ENCODE data around the gene AUTS2.

Gene AUTS2

DNA sequence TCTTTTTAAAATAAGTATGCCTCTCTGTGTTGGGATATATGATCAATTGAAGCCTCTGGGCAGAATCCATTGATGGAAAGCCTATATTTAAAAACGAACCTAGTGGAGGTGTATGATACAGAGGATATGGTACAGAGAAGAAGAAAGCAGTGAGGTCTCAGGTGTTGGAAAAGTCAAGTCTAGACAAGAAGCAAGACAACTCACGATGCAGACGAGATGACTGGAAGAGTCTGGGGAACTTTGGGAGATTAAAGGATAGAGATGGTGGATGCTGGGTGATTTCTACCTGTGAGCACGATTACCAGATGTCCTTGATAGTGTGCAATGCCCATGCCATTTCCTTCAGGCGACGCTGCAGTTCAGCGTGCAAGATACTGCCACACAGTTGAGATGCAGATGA lies 1009.0 kb downstream of the AUTS2 start:
- H3K27me3 ChIP-seq (ENCODE audit: insufficient read depth, low read depth, severe bottlenecking): no peaks in the 10 kb centered on the region
- DNase-seq: no peak

DNA sequence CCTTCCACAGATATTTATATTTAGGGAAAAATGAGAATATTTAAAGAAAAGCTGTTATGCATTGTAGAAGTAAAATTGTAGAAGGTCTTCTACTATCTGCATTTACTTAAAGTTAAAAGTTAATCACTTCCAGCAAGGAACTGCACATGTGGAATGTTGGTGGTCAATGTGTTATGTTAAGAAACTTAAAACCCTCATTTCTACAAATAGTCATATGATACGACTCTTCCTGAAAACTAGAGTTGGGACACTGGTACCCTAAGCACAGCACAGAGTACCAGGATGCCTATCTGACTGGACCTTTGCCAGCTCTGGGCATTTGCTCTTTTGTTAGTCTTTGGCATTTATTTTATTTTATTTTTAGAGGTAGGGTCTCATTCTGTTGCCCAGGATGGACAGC lies 1009.5 kb downstream of the AUTS2 start:
- H3K27ac ChIP-seq: no peak overlapping the region
- no peaks in the 10 kb centered on the region for H3K27me3 ChIP-seq (ENCODE audit: insufficient read depth, low read depth, severe bottlenecking)
- no peak for DNase-seq
- no peaks in the 10 kb centered on the region for H3K36me3 ChIP-seq
- no peaks in the 10 kb centered on the region for H3K9me3 ChIP-seq (ENCODE audit: severe bottlenecking)
- TF ChIP-seq, protein P1, sequence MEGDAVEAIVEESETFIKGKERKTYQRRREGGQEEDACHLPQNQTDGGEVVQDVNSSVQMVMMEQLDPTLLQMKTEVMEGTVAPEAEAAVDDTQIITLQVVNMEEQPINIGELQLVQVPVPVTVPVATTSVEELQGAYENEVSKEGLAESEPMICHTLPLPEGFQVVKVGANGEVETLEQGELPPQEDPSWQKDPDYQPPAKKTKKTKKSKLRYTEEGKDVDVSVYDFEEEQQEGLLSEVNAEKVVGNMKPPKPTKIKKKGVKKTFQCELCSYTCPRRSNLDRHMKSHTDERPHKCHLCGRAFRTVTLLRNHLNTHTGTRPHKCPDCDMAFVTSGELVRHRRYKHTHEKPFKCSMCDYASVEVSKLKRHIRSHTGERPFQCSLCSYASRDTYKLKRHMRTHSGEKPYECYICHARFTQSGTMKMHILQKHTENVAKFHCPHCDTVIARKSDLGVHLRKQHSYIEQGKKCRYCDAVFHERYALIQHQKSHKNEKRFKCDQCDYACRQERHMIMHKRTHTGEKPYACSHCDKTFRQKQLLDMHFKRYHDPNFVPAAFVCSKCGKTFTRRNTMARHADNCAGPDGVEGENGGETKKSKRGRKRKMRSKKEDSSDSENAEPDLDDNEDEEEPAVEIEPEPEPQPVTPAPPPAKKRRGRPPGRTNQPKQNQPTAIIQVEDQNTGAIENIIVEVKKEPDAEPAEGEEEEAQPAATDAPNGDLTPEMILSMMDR (IDR thresholded peaks at IDR 0.05; ENCODE audit: low read depth, low read length): no peak
- no peak overlapping the region for H3K4me3 ChIP-seq (ENCODE audit: low read depth, low read length)

More for the DNA sequence above, 1009.0 kb downstream of the AUTS2 start:
- Histone ChIP-seq H3K9me3 (ENCODE audit: severe bottlenecking) (no peaks in the 10 kb centered on the region), H3K27ac (no peak overlapping the region), H3K4me3 (ENCODE audit: low read depth, low read length) (no peak overlapping the region), H3K36me3 (no peaks in the 10 kb centered on the region)
- TF ChIP-seq, protein P1 (IDR thresholded peaks at IDR 0.05; ENCODE audit: low read depth, low read length): no peak

DNA sequence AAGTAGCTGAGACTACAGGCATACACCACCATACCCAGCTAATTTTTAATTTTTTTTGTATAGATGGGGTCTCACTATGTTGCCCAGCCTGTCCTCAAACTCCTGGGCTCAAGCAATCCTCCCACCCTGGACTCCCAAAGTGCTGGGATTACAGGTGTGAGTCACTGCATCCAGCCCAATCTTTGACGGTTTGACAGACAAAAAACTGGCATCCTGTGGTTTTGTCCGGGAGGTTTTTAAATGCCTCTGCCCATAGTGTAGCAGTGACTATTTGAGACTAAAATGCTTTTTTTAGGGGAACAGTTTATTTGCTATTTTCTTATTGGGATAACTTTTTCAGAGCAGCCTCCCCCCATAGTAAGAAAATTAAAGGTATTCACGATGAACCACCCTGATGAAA lies 1010.0 kb downstream of the AUTS2 start:
- Histone ChIP-seq H3K27ac (no peak overlapping the region), H3K4me3 (ENCODE audit: low read depth, low read length) (no peak overlapping the region), H3K27me3 (ENCODE audit: insufficient read depth, low read depth, severe bottlenecking) (no peaks in the 10 kb centered on the region), H3K9me3 (ENCODE audit: severe bottlenecking) (no peaks in the 10 kb centered on the region), H3K36me3 (no peaks in the 10 kb centered on the region)
- DNase-seq: no peak
- TF ChIP-seq, protein P1 (IDR thresholded peaks at IDR 0.05; ENCODE audit: low read depth, low read length): no peak

DNA sequence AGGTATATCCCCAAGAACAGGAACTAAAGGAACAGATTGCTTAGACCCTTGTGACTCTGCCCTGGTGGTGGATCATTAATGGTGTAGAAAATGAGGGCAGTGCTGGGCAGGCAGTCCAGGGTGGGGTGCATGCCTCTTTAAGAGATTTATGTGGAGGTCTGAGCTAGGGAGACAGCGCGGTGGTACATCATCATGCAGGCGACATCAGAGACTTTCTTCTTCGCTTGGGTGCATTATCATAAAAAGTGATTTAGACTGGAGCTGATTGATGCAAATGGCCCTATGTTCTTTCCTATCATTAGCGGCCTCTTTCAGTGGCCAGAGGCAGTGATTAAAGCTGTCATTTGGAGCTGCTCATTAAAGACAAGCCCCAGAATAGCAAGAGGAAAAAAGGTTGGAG lies 1014.5 kb downstream of the AUTS2 start:
- no peak for DNase-seq
- Histone ChIP-seq H3K9me3 (ENCODE audit: severe bottlenecking) (no peaks in the 10 kb centered on the region), H3K27me3 (ENCODE audit: insufficient read depth, low read depth, severe bottlenecking) (no peaks in the 10 kb centered on the region), H3K36me3 (no peaks in the 10 kb centered on the region), H3K4me3 (ENCODE audit: low read depth, low read length) (no peak overlapping the region), H3K27ac (no peak overlapping the region)
- TF ChIP-seq, protein P1 (IDR thresholded peaks at IDR 0.05; ENCODE audit: low read depth, low read length): no peak

DNA sequence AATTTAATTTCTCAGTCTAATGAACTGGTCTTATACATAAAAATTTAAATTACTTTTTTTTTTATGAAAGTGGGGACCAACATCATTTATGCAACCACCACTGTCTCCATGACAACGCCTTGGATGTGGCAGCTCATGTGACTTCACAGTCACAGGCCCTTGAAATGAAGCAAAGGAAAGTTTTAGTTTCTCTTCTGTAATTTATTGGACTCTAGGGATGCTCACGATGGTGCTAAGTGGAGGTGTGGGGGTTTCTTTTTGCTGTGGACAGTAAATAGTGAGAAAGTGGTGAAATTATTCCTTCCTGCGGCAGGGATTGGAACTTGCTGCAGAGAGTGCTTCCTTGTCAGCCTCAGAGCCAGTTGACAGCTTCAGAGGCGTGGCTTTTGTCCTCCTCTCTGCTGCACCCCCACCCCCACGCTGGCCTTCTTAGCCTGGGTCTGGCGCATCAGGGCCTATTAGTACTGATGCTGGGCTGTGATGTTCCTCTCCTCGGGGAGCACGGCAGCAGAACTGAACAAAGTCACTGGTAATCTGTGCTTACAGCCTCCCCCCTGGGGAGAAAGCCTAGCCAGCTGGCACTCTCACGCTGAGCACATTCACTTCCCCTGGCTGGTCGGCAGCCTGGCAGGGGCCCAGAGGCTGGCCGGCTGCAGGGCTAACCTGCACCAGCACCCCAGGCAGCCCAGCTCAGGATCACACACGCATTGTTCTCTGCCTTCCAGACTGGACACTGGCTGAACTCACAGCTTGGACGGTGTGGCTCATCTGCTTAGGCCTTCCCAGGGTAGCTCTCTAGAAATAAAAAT lies 1016.2 kb downstream of the AUTS2 start:
- Histone ChIP-seq H3K27me3 (ENCODE audit: insufficient read depth, low read depth, severe bottlenecking) (no peaks in the 10 kb centered on the region), H3K27ac (peak overlapping the region; percentile 66), H3K4me3 (ENCODE audit: low read depth, low read length) (no peak overlapping the region), H3K36me3 (no peaks in the 10 kb centered on the region), H3K9me3 (ENCODE audit: severe bottlenecking) (no peaks in the 10 kb centered on the region)
- TF ChIP-seq, protein P1 (IDR thresholded peaks at IDR 0.05; ENCODE audit: low read depth, low read length): no peak
- DNase-seq: peak; percentile 98
